WERI-Rb-1 (cell line): ENCODE measurements around the gene PDE6H.

Source experiments
- DNase-seq: peaks from one replicate; pipeline ENCODE4 v3.0.0-alpha.2; 2020
- H3K27ac ChIP-seq: fragments of 250-450 bp; sonication (Bioruptor Pico); 2 replicates; pipeline ENCODE4 v1.5.1; 2020; ENCODE audit warnings: mild to moderate bottlenecking, moderate library complexity
- H3K27me3 ChIP-seq: fragments of 250-450 bp; sonication (Bioruptor Pico); 2 replicates; pipeline ENCODE4 v1.5.1; 2021; ENCODE audit warnings: mild to moderate bottlenecking, low read depth, moderate library complexity; ENCODE audit not compliant: insufficient read depth, severe bottlenecking
- H3K36me3 ChIP-seq: fragments of 250-450 bp; sonication (Bioruptor Pico); 2 replicates; pipeline ENCODE4 v1.5.1; 2020; ENCODE audit warnings: mild to moderate bottlenecking, moderate library complexity
- H3K4me3 ChIP-seq: 2 replicates; pipeline ENCODE4 v1.5.1; 2011; ENCODE audit warnings: low read depth, mild to moderate bottlenecking, control low read depth, low read length
- H3K9me3 ChIP-seq: fragments of 250-450 bp; sonication (Bioruptor Pico); 2 replicates; pipeline ENCODE4 v1.5.1; 2021; ENCODE audit warnings: mild to moderate bottlenecking, moderate library complexity; ENCODE audit not compliant: severe bottlenecking
- TF ChIP-seq, protein P1 (sequence below): IDR thresholded peaks from 2 replicates; pipeline ENCODE4 v1.5.1; 2011; ENCODE audit warnings: low read depth, mild to moderate bottlenecking, control low read depth, inconsistent platforms, low read length

The PDE6H gene

DNA sequence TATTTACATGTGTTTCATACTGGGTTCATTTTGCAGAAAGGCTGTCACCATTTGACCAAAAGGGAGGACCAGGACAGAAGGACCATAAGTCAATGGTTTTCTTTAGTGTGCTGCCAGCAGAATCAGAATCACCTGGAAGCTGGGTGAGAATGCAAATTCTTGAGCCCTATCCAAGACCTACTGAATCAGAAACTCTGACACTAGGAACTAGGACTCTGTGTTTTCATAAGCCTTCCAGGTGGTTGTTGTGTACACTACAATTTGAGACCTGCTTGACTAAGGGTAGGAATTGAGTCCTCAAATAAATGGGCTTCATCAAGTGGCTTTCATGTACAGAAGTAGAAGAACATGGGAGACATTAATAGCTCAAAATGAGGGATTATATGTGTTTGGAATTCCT lies 32.2 kb downstream of the PDE6H start:
- Histone ChIP-seq H3K4me3 (no peak overlapping the region), H3K27me3 (no peaks in the 10 kb centered on the region), H3K9me3 (no peaks in the 10 kb centered on the region), H3K27ac (no peak overlapping the region), H3K36me3 (no peaks in the 10 kb centered on the region)
- TF ChIP-seq, protein P1, sequence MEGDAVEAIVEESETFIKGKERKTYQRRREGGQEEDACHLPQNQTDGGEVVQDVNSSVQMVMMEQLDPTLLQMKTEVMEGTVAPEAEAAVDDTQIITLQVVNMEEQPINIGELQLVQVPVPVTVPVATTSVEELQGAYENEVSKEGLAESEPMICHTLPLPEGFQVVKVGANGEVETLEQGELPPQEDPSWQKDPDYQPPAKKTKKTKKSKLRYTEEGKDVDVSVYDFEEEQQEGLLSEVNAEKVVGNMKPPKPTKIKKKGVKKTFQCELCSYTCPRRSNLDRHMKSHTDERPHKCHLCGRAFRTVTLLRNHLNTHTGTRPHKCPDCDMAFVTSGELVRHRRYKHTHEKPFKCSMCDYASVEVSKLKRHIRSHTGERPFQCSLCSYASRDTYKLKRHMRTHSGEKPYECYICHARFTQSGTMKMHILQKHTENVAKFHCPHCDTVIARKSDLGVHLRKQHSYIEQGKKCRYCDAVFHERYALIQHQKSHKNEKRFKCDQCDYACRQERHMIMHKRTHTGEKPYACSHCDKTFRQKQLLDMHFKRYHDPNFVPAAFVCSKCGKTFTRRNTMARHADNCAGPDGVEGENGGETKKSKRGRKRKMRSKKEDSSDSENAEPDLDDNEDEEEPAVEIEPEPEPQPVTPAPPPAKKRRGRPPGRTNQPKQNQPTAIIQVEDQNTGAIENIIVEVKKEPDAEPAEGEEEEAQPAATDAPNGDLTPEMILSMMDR = no peak
- DNase-seq = no peak

DNA sequence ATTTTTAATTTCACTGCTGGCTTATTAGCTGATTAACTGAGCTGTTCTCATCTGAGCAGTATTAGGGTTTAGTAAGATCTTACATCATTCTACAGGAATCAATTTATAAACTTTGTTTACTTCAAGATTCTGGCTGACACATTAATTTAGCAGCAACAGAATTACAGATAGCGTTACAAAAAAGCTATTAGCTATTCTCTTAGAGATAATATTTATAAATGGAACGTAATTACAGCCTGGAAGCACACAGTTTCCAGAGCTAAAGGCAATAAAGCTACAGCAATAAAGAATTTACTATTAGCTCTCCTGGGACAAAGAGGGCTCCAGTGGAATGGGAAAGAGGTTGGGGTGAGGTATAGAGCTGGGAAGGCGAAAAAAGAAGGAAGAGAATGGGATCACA lies 34.7 kb downstream of the PDE6H start:
- H3K36me3 ChIP-seq = no peaks in the 10 kb centered on the region
- no peak for DNase-seq
- TF ChIP-seq, protein P1 = no peak
- no peak overlapping the region for H3K27ac ChIP-seq
- no peaks in the 10 kb centered on the region for H3K9me3 ChIP-seq
- no peak overlapping the region for H3K4me3 ChIP-seq
- H3K27me3 ChIP-seq = no peaks in the 10 kb centered on the region

DNA sequence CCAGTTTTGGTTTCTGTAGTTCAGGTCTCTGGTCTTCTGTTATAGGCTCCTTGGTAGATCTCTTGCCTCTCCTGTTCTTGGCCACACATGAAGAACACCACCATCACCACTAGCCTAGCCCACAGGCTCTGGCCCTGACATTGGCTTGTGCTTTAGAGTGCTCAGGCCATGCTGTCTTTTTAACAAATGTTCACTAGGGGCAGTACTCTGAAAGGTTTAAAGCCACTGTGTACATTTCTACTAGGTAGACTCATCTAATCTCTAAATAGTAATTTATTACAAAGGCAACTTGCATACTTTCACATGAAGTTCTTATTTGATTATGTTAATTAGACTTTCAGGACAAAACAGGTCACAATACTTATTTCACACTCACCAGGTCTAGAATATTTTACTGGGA lies 38.3 kb downstream of the PDE6H start:
- Histone ChIP-seq H3K36me3 (no peaks in the 10 kb centered on the region), H3K27ac (no peak overlapping the region), H3K4me3 (no peak overlapping the region), H3K9me3 (no peaks in the 10 kb centered on the region), H3K27me3 (no peaks in the 10 kb centered on the region)
- DNase-seq = no peak
- TF ChIP-seq, protein P1 = 0 out of 2 replicates have a peak, but pooled peaks have one; percentile 14

DNA sequence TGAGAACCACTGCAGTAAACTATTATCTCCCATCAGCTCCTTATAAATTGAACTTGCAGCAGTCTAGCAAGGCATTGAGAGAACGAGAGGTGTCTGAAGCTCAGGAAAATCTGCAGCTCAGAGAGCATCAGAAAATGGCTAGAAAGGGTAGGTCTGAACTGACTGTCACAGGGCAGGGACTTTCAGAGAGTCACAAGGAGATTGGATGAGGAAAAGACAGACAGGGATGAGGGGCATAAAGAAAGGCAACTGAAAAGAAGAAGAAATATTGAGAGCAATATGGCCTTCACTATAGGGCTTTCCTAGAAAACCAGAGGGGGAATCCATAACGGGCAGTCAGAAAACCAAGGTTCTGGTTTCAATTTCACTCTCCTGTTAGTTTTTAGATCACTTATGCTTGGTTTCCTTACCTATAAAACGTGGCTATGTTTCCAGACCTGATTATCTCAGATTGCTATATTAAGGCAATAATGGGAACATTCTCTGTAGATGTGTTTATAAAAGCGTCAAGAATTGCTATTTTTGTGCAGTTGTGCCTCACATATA lies 40.9 kb downstream of the PDE6H start:
- H3K36me3 ChIP-seq = no peaks in the 10 kb centered on the region
- TF ChIP-seq, protein P1 = no peak
- no peak overlapping the region for H3K4me3 ChIP-seq
- H3K27me3 ChIP-seq = no peaks in the 10 kb centered on the region
- H3K27ac ChIP-seq = no peak overlapping the region
- no peak for DNase-seq
- no peaks in the 10 kb centered on the region for H3K9me3 ChIP-seq

DNA sequence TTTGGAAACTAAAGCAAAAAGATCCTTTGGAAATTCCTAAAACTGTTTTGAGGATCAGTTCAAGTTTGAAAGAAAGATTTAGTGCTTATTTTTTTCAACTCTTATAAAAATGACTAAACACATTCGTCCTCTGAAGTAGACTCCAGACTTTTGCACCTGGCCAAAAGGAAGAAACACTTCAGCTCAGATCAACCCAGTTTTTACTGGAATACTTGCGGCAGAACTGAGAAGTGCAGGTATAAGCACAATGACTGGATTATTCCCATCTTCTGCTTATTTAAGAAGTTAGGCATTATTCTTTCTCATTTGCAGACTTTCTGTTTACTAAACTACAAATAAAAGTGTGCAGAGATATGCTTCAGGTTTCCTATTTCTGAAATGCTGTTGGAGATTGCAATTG lies 41.9 kb downstream of the PDE6H start:
- Histone ChIP-seq H3K9me3 (no peaks in the 10 kb centered on the region), H3K27me3 (no peaks in the 10 kb centered on the region), H3K4me3 (no peak overlapping the region), H3K27ac (no peak overlapping the region), H3K36me3 (no peaks in the 10 kb centered on the region)
- TF ChIP-seq, protein P1 = no peak
- DNase-seq = no peak

DNA sequence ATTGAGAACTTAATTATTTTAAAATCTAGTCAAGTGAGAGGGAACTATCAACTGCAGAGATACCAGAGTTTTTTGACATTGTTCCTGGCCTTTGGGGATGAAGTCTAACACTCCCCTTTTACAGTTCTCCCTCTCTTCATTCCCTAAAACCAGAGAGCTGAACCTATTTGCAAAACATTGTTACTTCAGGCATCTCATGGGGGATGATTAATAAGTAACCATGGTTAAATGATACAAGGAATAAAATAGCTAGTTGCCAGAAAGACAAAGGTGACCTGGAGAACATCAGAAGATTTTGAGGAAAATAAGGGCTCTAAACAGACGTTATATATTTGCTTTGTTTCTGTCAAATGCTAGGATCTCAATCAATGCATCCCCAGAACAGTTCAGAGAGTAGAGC lies 42.3 kb downstream of the PDE6H start:
- H3K27me3 ChIP-seq = no peaks in the 10 kb centered on the region
- no peaks in the 10 kb centered on the region for H3K36me3 ChIP-seq
- no peak overlapping the region for H3K4me3 ChIP-seq
- H3K27ac ChIP-seq = no peak overlapping the region
- TF ChIP-seq, protein P1 = no peak
- no peak for DNase-seq
- no peaks in the 10 kb centered on the region for H3K9me3 ChIP-seq
